Testis (tissue), 3 donors: Measurements from ENCODE around the gene FAM200A. TPM values are rescaled to one million over a fixed set of nuclear protein-coding genes. Genes with fewer than 3 reads are reported as not detected.
A peak's percentile ranks its signal among the peaks of the same experiment; 100 is the strongest.
"Not testable (repeated sequence)": the region's sequence is repeated elsewhere in the genome, so short reads cannot be mapped to it uniquely, and the experiment has no call there.

Experiments used
- DNase-seq: peaks from one replicate; pipeline ENCODE4 v3.0.0-alpha.2; 2019
- H3K27ac ChIP-seq, 2 donors: fragments of 200-600 bp; sonication (generic); one replicate each; pipeline ENCODE4 v1.5.1; 2019
- H3K27me3 ChIP-seq: fragments of 200-600 bp; sonication (generic); one replicate; pipeline ENCODE4 v1.5.1; 2019
- H3K36me3 ChIP-seq: fragments of 200-600 bp; sonication (generic); one replicate; pipeline ENCODE4 v1.5.1; 2017; ENCODE audit warnings: low read depth; ENCODE audit errors: missing control alignments
- H3K4me1 ChIP-seq: fragments of 200-600 bp; sonication (generic); one replicate; pipeline ENCODE4 v1.5.1; 2019
- H3K4me3 ChIP-seq, 2 donors: fragments of 200-600 bp; sonication (generic); one replicate each; pipeline ENCODE4 v1.5.1; 2017 to 2019
- H3K9me3 ChIP-seq: fragments of 200-600 bp; sonication (generic); one replicate; pipeline ENCODE4 v1.5.1; 2017
- CTCF ChIP-seq, 3 experiments: fragments of 450-650 bp in 2 of 3; fragments of 200-600 bp in 1 of 3; sonication (generic) in 1 of 3; IDR thresholded peaks; one replicate each; pipeline ENCODE4 v1.5.1; 2016 to 2019; ENCODE audit warnings: antibody characterized with exemption in 3 of 3, mild to moderate bottlenecking in 2 of 3, moderate library complexity in 1 of 3
- POLR2A ChIP-seq: fragments of 450-650 bp; IDR thresholded peaks from one replicate; pipeline ENCODE4 v1.6.1; 2017; ENCODE audit warnings: antibody characterized with exemption, mild to moderate bottlenecking, moderate library complexity
- WGBS, 2 donors: methylation state at CpG; one replicate each; pipeline ENCODE4 v1.1.5; 2018; 5-methylcytosine and 5-hydroxymethylcytosine counted together
- intact Hi-C: fragments of 100-400 bp; cut with DNase I; formaldehyde crosslinking; loops from one replicate; pipeline ENCODE4 v1.15.1; 2023; ENCODE audit warnings: low total_unique reads
- polyA plus RNA-seq: library from polyadenylated mRNA; stranded (reverse); fragments of 350-450 nt; fragmentation: Illumina TruSeq; extraction: RNeasy Lipid Tissue Mini Kit (QIAGEN cat#74804); gene quantifications from one replicate; pipeline ENCODE4 v1.2.3, GENCODE V29; 2014; ENCODE audit warnings: low read depth, low replicate concordance; ENCODE audit not compliant: insufficient read depth
- total RNA-seq, 2 donors: library from RNA; depleted of rRNA; stranded (reverse); fragments of >200 nt; gene quantifications; one replicate each; pipeline ENCODE4 v1.2.3, GENCODE V29; 2016

The FAM200A gene
- total and polyA plus RNA-seq, 3 donors from 2014 or later, result 9.2 to 11.5 (median 11.4) TPM

- Histone ChIP-seq H3K27ac (no peak overlapping the region), H3K9me3 (no peaks in the 10 kb centered on the region), H3K27me3 (no peaks in the 10 kb centered on the region), H3K4me3 (no peak overlapping the region), H3K36me3 (no peaks in the 10 kb centered on the region), H3K4me1 (peaks cover 22% of the 10 kb centered on the region)
- DNase-seq, result no peak
- intact Hi-C loops, result loop anchor here (10.0 kb wide), 1 partner anchor 50 kb away; the partner anchor contains the start of genes ZKSCAN5 and ZNF394
- no peak for TF ChIP-seq POLR2A
- no peak for TF ChIP-seq CTCF (IDR thresholded peaks at IDR 0.05)
- 69 to 73% methylated on average over 2 of the region's 2 CpGs for WGBS, 2 donors
Measured at GRCh38 chr7:99554939-99555338, 3.0 kb upstream of the FAM200A start.

DNA sequence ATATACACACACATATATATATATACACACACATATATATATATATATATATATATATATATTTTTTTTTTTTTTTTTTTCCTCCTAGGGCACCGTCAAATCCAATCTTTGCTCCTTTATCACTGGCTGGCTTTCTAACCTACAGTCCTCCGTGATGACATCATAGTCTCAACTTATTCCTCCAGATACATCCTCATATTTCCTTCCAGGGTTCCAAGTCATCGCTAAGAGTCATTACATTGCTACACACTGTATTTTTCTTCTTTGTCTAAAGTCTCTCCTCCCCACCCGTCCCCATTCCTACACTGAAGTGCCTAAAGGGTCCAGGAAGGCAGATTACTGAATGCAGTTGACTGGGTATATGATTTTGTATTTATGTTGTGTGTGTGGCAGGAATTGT lies 1.1 kb upstream of the FAM200A start:
- no peak for TF ChIP-seq CTCF (IDR thresholded peaks at IDR 0.05)
- no peak for TF ChIP-seq POLR2A
- DNase-seq, result no peak
- WGBS, 2 donors, result 94 to 98% methylated on average over 4 of the region's 4 CpGs
- Histone ChIP-seq H3K4me1 (peaks cover 16% of the 10 kb centered on the region), H3K27ac (no peak overlapping the region), H3K36me3 (no peaks in the 10 kb centered on the region), H3K4me3 (no peak overlapping the region), H3K9me3 (no peaks in the 10 kb centered on the region), H3K27me3 (no peaks in the 10 kb centered on the region)
- intact Hi-C loops, result loop anchor here (10.0 kb wide), 1 partner anchor 48 kb away; the partner anchor contains the start of genes ZKSCAN5 and ZNF394

DNA sequence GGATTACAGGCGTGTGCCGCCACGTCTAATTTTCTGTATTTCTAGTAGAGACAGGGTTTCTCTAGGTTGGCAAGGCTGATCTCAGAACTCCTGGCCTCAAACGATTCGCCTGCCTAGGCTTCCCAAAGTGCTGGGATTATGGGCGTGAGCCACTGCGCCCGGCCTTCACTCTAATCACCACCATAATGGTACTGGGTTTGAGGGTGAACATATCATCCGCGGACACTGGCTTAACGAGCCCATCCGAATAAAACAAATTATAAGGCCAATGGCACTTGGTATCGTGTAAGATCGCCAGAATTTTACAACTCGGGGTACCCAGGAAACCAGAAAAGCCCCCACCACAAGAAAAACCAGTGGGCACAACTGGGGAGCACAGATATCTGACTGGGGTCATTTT lies 580 bp downstream of the FAM200A start:
- Histone ChIP-seq H3K27ac (peak overlapping the region; percentile 84 to 90), H3K4me3 (peak overlapping the region; percentile 85 to 98), H3K36me3 (no peaks in the 10 kb centered on the region), H3K4me1 (peaks cover 9% of the 10 kb centered on the region), H3K9me3 (no peaks in the 10 kb centered on the region), H3K27me3 (no peaks in the 10 kb centered on the region)
- WGBS, 2 donors, result 3 to 5% methylated on average over 15 of the region's 15 CpGs
- intact Hi-C loops, result loop anchor here (10.0 kb wide), 1 partner anchor 47 kb away; the partner anchor contains the start of genes ZKSCAN5 and ZNF394
- DNase-seq, result no peak
- TF ChIP-seq CTCF (IDR thresholded peaks at IDR 0.05), result no peak
- TF ChIP-seq POLR2A, result no peak

GRCh38 chr7:99549545-99549944 lies 2.4 kb downstream of the FAM200A start:
- H3K9me3 ChIP-seq, H3K36me3 ChIP-seq: not testable (repeated sequence)
- WGBS, 2 donors, result 80 to 100% methylated on average over 1 to 2 of the region's 2 CpGs

GRCh38 chr7:99545308-99545707 lies 6.6 kb downstream of the FAM200A start:
- DNase-seq, H3K27ac ChIP-seq, H3K4me1 ChIP-seq, H3K27me3 ChIP-seq, H3K36me3 ChIP-seq, H3K9me3 ChIP-seq, H3K4me3 ChIP-seq, intact Hi-C loops: not testable (repeated sequence)
- 90 to 95% methylated on average over 5 of the region's 5 CpGs for WGBS, 2 donors

More at GRCh38 chr7:99549545-99549944, 2.4 kb downstream of the FAM200A start:
- H3K4me1 ChIP-seq, intact Hi-C loops, H3K27me3 ChIP-seq, H3K27ac ChIP-seq, H3K4me3 ChIP-seq, DNase-seq: not testable (repeated sequence)

- no peaks in the 10 kb centered on the region for H3K4me1 ChIP-seq
- H3K27me3 ChIP-seq, result no peaks in the 10 kb centered on the region
- intact Hi-C loops, result no loop called here
- no peaks in the 10 kb centered on the region for H3K9me3 ChIP-seq
- DNase-seq, result no peak
- H3K27ac ChIP-seq, result no peak overlapping the region
- TF ChIP-seq POLR2A, result no peak
- no peak for TF ChIP-seq CTCF (IDR thresholded peaks at IDR 0.05)
- no peaks in the 10 kb centered on the region for H3K36me3 ChIP-seq
- whole genome bisulfite sequencing, 2 donors, result 75 to 79% methylated on average over 6 of the region's 6 CpGs
- no peak overlapping the region for H3K4me3 ChIP-seq
Measured at GRCh38 chr7:99543916-99544315, 8.0 kb downstream of the FAM200A start.
